NCI-H2171 (cell line): ENCODE data around the gene ELOVL2.
"Not testable (repeated sequence)": the region's sequence is repeated elsewhere in the genome, so short reads cannot be mapped to it uniquely, and the experiment has no call there.

Source experiments
- DNase-seq: peaks from one replicate; lab custom pipeline; 2025; lab: John Stamatoyannopoulos, UW

Gene ELOVL2, protein sequence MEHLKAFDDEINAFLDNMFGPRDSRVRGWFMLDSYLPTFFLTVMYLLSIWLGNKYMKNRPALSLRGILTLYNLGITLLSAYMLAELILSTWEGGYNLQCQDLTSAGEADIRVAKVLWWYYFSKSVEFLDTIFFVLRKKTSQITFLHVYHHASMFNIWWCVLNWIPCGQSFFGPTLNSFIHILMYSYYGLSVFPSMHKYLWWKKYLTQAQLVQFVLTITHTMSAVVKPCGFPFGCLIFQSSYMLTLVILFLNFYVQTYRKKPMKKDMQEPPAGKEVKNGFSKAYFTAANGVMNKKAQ

DNA sequence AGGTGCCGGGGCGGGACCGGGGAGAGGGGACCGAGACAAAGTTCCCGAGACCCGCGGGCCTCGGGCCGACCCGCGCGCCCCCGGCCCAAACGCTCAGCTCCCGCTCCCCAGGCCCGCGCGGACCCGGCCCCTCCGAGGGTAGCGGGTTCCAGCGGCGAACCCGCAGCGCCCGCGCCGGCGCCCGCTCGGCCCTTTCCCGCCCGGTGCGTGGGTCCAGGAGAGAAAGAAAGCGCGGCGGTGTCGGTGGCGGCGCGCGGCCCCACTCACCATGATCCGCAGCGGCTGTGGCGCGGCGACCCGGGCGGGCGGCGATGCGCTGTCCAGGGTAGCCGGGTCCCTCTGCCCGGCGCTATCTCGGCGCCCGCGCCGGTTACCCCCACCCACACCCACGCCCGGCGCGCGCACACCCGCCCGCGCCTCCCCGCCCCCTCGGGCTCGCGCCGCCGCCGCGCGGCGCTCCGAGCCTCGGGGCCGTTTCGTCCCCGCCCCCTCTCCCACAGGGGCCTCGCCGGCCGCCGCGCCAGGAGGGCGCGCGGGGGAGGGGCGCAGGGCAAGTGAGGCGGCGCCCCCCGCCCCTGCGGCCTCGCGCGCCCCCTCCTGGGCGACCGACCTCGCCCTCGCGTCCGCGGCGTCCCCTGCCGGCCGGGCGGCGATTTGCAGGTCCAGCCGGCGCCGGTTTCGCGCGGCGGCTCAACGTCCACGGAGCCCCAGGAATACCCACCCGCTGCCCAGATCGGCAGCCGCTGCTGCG is at the start of gene ELOVL2:
Gene ELOVL2, minus strand, starts transcription at position 345 of the 751 bp plus-strand sequence. Its CDS starts 75 bp downstream, at position 270.
- no peak for DNase-seq

DNA sequence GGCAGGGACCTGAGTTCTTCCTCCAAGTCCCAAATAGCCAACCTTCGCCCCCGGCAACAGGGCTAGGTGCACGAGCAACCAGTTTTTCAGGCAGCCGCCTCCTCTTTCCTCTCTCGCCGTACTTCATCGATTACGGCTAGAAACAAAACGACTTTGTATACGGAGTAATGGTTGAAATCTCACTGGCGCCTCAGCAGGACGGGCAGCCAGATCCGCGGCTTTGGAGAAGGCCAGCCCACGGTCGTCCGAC is 49.2 kb upstream of the ELOVL2 start:
- DNase-seq = no peak

DNA sequence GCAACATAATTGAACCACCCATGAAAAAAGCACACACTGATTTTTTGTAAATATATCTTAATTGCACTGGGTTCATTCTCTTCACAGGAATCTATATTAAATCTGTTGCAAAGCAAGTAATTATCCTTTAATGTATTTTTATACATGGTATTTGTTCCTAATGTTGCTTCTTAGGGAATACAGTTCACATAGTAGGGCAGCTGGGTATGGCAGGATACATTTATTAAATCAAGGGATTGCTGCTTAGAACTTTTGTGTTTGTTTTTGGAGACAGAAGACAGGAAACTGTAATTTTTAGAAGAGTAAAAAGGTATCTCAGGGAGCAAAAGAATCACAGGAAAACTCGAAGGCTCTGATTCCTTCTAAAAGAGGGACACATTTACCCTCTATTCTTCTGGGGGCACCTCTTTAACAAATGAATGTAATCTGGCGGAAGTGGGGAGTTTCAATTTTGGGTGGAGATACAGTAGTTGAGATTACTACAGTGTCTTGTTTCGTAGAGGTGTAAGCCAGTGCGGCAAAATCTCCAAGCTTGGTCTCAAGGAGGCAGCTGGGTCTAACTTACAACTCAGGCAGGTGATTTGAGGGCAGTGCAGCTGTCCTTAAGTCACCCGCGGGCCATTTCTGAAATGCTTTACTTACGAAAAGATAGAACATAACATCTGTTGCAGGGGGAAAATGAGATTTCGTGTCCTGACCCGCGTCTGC is 48.7 kb upstream of the ELOVL2 start:
- peak; percentile 42 for DNase-seq

DNA sequence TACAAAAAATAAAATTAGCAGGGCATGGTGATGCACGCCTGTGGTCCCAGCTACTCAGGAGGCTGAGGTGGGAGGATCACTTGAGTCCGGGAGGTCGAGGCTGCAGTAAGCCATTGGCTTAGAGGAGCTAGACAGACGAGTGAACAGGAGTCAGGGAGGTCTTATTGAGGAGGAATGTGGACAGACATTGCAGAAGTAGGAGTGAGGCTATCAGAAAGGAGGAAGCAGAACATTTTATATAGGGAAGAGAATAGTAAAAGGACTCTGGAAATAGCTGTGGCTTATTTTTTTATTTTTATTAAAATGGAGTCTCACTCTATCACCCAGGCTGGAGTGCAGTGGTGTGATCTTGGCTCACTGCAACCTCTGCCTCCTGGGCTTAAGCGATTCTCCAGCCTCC is 47.0 kb upstream of the ELOVL2 start:
- not testable (repeated sequence) for DNase-seq

DNA sequence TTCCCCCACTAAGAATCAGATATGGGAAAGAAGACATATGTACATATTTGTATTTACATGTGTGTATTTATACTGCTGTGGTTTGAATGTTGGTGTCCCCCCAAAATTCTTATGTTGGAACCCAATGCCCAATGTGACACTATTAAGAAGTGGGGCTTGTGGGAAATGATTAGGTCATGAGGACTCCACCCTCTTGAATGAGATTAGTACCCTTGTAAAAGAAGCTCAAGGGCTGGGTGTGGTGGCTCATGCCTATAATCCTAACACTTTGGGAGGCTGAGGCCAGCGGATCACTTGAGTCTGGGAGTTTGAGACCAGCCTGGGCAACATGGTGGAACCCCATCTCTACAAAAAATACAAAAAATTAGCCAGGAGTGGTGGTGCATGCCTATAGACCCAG is 45.6 kb upstream of the ELOVL2 start:
- DNase-seq = no peak

DNA sequence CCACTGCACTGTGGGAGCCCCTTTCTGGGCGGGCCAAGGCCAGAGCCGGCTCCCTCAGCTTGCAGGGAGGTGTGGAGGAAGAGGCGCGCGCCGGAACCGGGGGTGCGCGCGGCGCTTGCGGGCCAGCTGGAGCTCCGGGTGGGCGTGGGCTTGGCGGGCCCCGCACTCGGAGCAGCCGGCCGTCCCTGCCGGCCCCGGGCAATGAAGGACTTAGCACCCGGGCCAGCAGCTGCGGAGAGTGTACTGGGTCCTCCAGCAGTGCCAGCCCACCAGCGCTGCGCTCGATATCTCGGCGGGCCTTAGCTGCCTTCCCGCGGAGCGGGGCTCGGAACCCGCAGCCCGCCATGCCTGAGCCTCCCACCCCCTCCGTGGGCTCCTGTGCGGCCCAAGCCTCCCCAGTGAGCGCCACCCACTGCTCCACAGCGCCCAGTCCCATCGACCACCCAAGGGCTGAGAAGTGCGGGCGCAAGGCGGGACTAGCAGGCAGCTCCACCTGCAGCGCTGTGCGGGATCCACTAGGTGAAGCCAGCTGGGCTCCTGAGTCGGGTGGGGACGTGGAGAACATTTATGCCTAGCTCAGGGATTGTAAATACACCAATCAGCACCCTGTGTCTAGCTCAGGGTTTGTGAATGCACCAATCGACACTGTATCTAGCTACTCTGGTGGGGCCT is 43.2 kb upstream of the ELOVL2 start:
- not testable (repeated sequence) for DNase-seq

DNA sequence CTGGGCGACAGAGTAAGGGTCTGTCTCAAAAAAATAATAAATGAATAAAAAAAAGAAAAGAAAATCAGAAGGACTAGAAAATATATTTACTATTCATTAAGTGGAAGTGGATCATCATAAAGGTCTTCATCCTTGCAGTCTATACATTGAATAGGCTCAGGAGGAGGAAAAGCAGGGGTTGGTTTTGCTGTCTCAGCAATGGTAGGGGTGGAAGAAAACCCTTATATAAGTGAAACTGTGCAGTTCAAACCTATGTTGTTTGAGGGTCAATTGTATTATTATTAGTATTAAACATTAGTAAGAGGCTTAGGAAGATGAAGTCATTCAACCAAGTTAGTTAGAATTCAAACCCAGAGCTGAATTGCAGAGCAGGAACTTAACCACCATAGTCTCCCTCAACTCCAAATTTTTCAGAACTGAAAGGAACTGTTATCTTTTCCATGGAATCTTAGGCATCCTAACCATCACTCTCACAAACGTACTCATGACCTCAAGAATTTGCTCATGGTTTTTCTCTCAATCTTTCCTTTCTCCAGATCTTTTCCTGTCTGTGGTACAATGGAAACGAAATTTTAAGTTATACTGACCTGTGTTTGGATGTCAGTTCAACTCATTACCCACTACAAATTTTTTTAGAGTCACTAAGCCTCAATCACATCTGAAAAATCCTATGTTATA is 41.8 kb upstream of the ELOVL2 start:
- DNase-seq = no peak

DNA sequence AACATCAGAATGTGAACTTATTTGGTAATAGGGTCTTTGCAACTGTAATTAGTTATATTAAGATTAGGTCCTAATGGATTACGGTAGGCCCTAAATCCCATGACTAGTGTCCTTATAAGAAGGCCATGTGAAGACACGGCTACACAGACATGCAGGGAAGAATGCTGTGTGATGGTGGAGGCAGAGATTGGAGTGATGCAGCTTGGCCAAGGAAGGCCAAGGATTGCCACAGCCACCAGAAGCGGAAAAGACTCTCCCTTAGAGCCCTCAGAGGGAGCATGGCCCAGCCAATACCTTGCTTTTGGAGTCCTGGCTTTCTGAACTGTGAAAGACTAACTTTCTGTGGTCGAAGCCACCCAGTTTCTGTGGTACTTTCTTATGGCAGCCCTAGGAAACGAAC is 39.9 kb upstream of the ELOVL2 start:
- no peak for DNase-seq

DNA sequence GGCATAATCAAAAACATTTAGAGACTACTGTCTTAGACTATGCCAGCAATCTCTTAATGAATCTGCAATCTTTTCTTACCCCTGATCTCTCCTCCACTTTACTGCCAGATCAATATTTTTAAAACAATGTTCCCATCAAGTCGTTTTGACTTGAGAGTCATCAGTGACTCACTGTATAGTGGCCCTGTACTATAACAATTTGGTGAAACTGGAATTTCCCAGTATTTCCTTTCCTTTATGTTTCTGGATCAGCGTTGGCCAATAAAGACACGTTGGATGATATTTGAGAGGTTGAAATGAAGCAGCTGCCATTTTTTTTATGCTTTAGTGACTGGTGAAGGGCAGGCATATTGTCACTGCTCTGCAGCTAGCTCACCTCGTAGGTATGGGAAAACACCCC is 39.4 kb upstream of the ELOVL2 start:
- DNase-seq = no peak

DNA sequence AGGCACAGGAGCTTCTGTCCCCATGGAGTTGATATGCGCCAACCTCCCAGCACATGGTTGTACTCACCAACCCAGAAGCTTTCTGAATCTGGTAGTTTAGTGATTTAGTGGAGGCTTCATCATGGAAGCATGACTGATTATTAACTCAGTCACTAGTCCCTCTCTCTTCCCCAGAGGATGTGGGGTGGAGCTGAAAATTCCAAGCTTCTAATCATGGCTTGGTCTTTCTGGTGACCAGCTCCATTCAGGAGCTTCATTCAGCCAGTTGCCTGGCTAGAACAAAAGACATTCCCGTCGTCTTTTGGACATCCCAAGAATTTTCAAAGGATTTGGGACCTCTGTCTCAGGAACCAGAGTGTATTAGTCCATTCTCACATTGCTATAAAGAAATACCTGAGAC is 36.2 kb upstream of the ELOVL2 start:
- no peak for DNase-seq

DNA sequence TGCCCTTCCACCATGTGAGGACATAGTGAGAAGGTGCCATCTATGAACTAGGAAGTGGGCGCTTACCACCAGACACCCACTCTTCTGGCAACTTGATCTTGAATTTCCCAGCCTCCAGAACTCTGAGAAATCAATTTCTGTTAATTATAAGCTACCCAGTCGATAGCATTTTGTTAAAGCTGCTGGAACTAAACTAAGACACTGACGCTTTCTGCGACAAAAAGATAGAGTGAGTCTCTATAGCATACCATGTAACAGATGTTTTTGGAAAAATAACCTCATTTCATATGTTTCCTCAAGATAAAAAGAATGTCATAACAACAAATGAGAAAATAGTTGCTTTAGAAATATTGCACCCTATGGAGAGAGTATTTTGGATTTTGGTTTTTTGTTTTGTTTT is 34.2 kb upstream of the ELOVL2 start:
- no peak for DNase-seq

DNA sequence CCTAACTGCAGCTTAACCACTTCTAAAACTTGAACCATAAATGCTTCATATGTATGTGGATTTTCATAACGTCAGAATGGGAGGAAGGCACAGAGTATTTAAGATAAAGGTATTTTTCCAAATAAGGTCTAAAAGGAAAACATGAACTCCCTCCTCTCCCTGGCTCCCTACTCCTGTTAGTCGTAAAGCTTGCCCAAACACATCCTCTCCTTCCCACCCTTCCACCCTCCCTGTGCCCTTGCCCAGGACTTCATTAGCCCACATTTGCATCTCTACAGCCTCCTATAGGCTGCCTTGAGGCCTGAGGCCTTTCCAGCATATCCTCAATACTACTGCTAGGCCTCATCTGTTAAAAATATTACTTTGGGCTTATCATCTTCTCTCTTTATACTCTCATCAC is 32.4 kb upstream of the ELOVL2 start:
- DNase-seq = no peak

DNA sequence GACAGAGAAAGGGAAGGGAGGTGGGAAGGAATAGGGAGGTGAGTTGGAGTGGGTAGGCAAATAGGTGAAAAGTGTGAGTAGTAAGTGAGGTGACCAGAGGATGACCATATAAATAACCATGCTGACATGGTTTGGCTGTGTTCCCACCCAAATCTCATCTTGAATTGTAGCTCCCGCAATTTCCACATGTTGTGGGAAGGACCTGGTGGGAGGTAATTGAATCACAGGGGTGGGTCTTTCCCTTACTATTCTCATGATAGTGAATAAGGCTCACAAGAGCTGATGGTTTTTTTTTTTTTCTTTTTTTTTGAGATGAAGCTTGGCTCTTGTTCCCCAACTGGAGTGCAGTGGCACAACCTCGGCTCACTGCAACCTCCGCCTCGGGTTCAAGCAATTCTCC is 28.0 kb upstream of the ELOVL2 start:
- DNase-seq = no peak

DNA sequence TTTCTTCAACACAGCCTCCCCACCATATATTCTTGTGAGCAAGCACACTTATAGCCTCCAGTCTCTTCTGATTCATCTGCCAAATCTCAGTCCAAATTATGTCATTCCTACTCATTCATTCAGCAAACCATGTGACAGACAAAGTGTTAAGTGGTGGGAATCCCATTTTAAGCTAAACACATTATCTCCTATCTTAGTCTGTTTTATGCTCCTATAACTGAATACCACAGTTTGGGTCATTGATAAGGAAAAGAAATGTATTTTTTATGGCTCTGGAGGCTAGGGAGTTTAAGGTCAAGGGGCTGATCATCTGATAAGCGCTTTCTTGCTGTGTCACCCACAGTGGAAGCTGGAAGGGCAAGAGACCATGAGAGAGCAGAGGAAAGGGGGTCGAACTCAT is 25.7 kb upstream of the ELOVL2 start:
- no peak for DNase-seq

DNA sequence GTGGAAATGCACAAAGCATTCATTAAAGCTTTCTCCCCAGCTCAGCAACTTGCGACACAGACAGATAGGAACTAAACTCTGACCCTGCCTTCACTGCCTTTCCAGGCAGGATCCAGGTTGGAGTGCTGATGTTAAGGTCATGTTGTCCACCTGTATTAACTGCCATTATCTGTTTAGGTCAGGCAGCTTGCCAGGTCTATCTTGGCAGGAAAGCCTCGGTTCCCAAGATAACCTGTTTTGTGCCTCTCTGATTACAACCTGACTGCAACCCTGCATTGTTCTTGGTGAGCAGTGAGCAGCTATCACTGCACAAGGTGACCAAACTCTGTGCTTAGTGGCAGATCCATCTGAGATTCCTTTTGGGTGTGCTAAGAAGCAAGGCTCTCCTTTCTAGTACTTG is 23.2 kb upstream of the ELOVL2 start:
- no peak for DNase-seq

DNA sequence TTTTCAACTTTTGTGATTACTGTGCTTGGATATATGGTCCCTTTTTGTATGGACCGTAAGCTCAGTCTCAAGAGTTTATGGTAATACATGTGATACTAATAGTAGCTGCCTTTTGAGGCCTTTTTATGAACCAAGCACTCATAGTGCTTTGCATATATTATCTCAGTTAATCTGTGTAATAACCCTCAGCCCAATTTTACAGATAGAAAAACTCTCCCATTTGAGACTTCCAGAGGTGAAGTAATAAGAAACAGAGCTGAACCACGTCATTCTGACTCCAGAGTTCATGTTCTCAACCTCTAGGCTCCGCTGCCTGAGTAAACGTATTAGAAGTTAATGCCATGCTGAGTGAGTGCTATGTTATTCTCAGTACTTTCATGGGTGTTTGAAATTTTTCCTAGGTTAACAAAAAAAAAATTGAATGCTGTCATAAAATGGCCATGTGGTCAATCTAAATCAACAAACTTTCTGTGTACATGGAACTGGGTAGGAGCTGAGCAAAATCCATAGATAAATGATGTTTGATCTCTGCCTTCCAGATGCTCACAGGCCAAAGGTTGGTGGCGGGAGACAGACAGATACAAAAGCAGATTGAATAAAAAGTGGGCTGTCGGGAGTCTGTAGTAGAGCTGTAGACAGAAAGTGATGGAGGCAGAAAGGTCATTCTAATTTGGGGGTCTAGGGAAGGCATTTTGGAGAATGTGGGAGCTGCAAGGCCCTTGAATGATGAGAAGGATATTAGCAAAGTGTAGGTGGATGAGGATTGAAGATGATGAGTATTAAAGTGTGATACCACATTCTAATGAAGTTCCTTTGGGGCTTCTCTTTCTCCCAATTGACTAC is 22.6 kb upstream of the ELOVL2 start:
- no peak for DNase-seq

DNA sequence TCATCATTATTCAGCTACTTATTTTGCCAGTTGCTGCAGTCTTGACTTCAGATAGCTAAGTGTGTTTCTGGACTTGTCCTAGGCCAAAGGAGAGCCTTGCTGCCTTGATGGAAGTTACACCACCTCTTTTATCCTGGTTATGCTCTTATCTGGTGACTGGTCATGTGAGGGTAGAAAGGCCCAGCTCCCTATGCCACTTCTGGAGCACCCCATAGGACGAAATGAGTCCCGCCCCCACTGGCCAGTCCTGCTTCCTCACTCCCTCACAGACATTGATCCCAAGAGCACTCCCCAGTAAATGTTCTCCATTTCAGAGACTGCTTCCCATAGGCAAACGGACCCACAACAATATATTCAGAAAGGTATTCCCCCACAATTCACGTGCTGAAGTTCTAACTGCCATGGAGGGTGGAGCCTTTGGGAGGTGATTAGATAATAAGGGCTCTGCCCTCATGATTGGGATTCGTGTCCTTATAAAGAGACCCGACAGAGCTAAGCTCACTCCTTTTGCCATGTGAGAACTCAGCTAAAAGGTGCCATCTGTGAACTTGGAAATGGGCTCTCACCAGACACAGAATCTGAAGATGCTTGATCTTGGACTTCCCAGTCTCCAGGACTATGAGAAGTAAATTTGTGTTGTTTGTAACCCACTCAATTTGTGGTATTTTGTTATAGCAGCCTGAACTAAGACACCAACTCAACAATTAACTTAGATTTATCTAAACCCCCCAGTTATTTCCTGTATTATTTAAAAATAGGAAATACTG is 21.5 kb upstream of the ELOVL2 start:
- DNase-seq = no peak

DNA sequence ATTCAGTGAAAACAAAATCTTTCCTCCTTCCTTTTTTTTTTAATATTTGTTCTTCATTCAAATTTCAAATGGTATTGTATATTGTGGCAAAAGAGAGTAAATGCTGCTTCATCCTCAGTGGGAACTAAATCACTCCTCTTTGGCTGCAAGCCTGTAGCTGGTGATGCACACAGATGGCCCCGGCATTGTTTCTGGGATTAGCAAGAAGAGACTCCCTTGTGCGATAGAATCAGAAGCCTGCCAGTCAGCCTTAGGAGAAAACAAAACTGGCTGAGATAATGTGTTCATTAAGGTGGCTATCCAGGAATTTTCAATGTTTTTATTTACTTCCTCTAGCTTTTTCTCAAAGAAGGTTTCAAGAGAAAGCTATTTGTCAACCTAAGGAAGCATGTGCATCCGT is 20.7 kb upstream of the ELOVL2 start:
- no peak for DNase-seq

DNA sequence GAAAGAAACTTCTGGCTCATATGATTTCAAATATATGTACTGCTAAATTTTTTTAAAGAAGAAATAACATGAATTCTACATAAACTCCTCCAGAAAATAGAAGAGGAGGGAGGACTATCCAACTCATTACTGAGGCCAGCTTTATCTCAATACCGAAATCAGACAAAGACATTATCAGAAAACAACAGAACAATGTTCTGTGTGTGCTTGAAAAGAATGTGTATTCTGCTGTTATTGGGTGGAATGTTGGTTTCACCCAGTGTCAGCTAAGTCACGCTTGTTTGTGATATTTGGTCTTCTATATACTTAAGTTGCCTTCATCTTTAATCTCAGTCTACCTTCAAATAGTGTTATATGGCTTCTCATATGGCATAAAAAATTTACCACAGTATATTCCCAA is 18.6 kb upstream of the ELOVL2 start:
- no peak for DNase-seq

DNA sequence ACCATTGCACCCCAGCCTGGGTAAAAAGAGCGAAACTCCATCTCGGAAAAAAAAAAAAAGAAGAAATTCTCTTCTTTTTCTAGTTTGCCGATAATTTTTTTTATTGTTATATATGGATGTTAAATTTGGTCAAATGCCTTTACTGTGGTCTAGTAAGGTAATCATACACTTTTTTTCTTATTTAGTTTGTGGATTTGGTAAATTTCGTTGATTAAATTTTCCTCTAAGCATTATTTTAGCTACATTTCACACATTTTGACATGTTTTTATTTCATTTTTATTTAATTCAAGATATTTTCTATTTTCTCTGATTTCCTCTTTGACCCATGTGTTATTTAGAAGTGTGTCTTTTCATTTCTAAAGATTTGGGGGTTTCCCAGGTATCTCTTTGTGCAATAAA is 18.0 kb upstream of the ELOVL2 start:
- DNase-seq = no peak

DNA sequence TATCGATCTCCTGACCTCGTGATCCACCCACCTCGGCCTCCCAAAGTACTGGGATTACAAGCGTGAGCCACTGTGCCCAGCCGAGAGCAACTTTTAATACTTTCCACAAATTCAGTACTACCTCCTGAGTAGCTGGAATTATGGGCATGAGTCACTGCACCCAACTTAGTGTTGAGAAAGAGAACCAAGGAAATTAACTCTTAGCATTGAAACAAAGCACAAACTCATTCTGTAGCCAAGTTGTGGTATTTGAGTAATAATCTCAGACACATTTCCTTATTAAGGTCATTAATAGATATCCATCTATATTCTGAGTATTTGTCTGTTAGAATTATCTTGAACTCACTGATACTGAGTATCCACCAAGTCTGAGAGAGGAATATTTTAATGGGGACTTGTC is 14.3 kb upstream of the ELOVL2 start:
- DNase-seq = no peak
